K562 (cell line): ENCODE data around the gene ZBTB26. TPM values are rescaled to one million over a fixed set of nuclear protein-coding genes. Genes with fewer than 3 reads are reported as not detected.
A peak's percentile ranks its signal among the peaks of the same experiment; 100 is the strongest.

Source experiments
- AFF1 ChIP-seq, 2 experiments: fragments of 450-650 bp; IDR thresholded peaks; 2 replicates each; pipeline ENCODE4 v1.6.1; 2018; ENCODE audit warnings: mild to moderate bottlenecking in 2 of 2, low read depth in 1 of 2; ENCODE audit not compliant: partially characterized antibody in 2 of 2
- ARID4B ChIP-seq: sonication (generic); formaldehyde crosslinking; IDR thresholded peaks from 2 replicates; pipeline ENCODE4 v1.8.0; 2022; ENCODE audit warnings: mild to moderate bottlenecking, missing genetic modification reagents
- ZBTB40 ChIP-seq, 2 experiments: fragments of 450-650 bp in 1 of 2; sonication (generic) in 1 of 2; formaldehyde crosslinking in 1 of 2; IDR thresholded peaks; 2 replicates each; pipeline versions ENCODE4 v1.7.1 to v1.9.0; 2016 to 2022; ENCODE audit warnings: inconsistent platforms in 1 of 2, mild to moderate bottlenecking in 1 of 2, missing genetic modification reagents in 1 of 2
- ZEB2 ChIP-seq: fragments of 450-650 bp; IDR thresholded peaks from 2 replicates; pipeline ENCODE4 v1.6.1; 2016
- polyA plus RNA-seq, 8 experiments: library from polyadenylated mRNA; depleted of rRNA in 4 of 8; stranded (reverse) in 5 of 8; unstranded in 3 of 8; fragments of >200 nt; fragmentation: Nextera tagmentation in 2 of 8; fragmentation: Illumina TruSeq in 1 of 8; extraction: Ambion mirVana in 2 of 8; extraction: Trizol in 1 of 8; gene quantifications; 2 replicates each; pipeline versions ENCODE4 v1.2.1 to v1.2.3, GENCODE V29; 2011 to 2014; ENCODE audit warnings: inconsistent platforms in 1 of 8, missing spikeins in 1 of 8
- total RNA-seq, 7 experiments: library from RNA; depleted of rRNA in 6 of 7; stranded (reverse); fragments of >200 nt in 6 of 7; fragmentation: Illumina TruSeq in 2 of 7; extraction: Trizol in 2 of 7; gene quantifications; 2 replicates each; pipeline versions ENCODE4 v1.2.1 to v1.2.3, GENCODE V29; 2011 to 2021; ENCODE audit warnings: low replicate concordance in 1 of 7

The ZBTB26 gene
- total and polyA plus RNA-seq, 9 of the 15 experiments (the other 6 are each of a cell fraction or from before 2014, with no cell fraction given) = 2.4 to 20.7 (median 5.0) TPM

GRCh38 chr9:122941582-122942234 is 10.4 kb upstream of the ZBTB26 start (continued):
- peak in 1 of 2 experiments; percentile 15 for TF ChIP-seq AFF1 (IDR thresholded peaks at IDR 0.05; ENCODE audit: low read depth in 1 of 2, partially characterized antibody in 2 of 2)
- 0 out of 2 replicates have a peak, but pooled peaks have one; percentile 13 for TF ChIP-seq ZEB2
- TF ChIP-seq ZBTB40 (IDR thresholded peaks at IDR 0.05) = peak; percentile 42; the same call in 1 of the 2 replicates
- no peak for TF ChIP-seq ZBTB40 (CRISPR knock-in tag; IDR thresholded peaks at IDR 0.05)
- no peak for TF ChIP-seq ARID4B
